Panc1 (cell line): ENCODE measurements around the gene RBM47. TPM values are rescaled to one million over a fixed set of nuclear protein-coding genes. Genes with fewer than 3 reads are reported as not detected.
"Not testable (repeated sequence)": the region's sequence is repeated elsewhere in the genome, so short reads cannot be mapped to it uniquely, and the experiment has no call there.

Experiments used
- ATAC-seq: fragments of 200-7000 bp; cut with Tn5 transposase; 2 replicates; pipeline ENCODE4 v1.9.1; 2020; ENCODE audit warnings: mild to moderate bottlenecking, moderate library complexity
- BruUV-seq: library from RNA; stranded (reverse); fragments of 400-500 nt; replicated peaks from 2 replicates; lab custom pipeline; 2021; lab: Mats Ljungman, UMichigan
- CTCF ChIA-PET: fragments of 300-600 bp; sonication (Branson Sonifier 250); formaldehyde crosslinking; loops from one replicate; lab custom pipeline; 2022; ENCODE audit warnings: antibody characterized with exemption; lab: Charles Lee
- POLR2A ChIA-PET: fragments of 300-600 bp; sonication (Branson Sonifier 250); formaldehyde crosslinking; loops from one replicate; lab custom pipeline; 2022; ENCODE audit warnings: antibody characterized with exemption; lab: Charles Lee
- DNase-seq: peaks from one replicate; pipeline ENCODE4 v3.0.0-alpha.2; 2010; ENCODE audit warnings: low read depth, low spot score
- H3K27ac ChIP-seq: 2 replicates; pipeline ENCODE4 v1.5.1; 2011; ENCODE audit warnings: mild to moderate bottlenecking, low read length, inconsistent platforms
- H3K27me3 ChIP-seq: fragments of 200-500 bp; sonication (Bioruptor generic); 2 replicates; pipeline ENCODE4 v1.6.0; 2014; ENCODE audit warnings: low read length, inconsistent platforms; ENCODE audit not compliant: control insufficient read depth, insufficient read depth
- H3K36me3 ChIP-seq: fragments of 200-500 bp; sonication (Bioruptor generic); 2 replicates; pipeline ENCODE4 v1.5.1; 2014; ENCODE audit warnings: inconsistent platforms, mild to moderate bottlenecking, low read length, moderate library complexity; ENCODE audit not compliant: control insufficient read depth, insufficient read depth
- H3K4me1 ChIP-seq: 2 replicates; pipeline ENCODE4 v1.5.1; 2011; ENCODE audit warnings: inconsistent platforms, mild to moderate bottlenecking, low read length, moderate library complexity; ENCODE audit not compliant: control insufficient read depth, insufficient read depth
- H3K4me3 ChIP-seq, 2 experiments: 2 replicates each; pipeline ENCODE4 v1.5.1; 2011 to 2012; ENCODE audit warnings: low read depth in 2 of 2, low read length in 2 of 2, mild to moderate bottlenecking in 2 of 2, inconsistent platforms in 1 of 2, moderate library complexity in 1 of 2
- H3K9me3 ChIP-seq: fragments of 200-500 bp; sonication (Bioruptor generic); 2 replicates; pipeline ENCODE4 v1.5.1; 2014; ENCODE audit warnings: low read depth, mild to moderate bottlenecking, inconsistent platforms, low read length, moderate library complexity; ENCODE audit not compliant: control insufficient read depth, insufficient read depth
- POLR2AphosphoS5 ChIP-seq: IDR thresholded peaks from 2 replicates; pipeline ENCODE4 v1.6.1; 2012; ENCODE audit warnings: mild to moderate bottlenecking, low read depth, low read length, moderate library complexity
- SIN3A ChIP-seq: IDR thresholded peaks from 2 replicates; pipeline ENCODE4 v1.6.1; 2012; ENCODE audit warnings: low read depth, mild to moderate bottlenecking, low read length, moderate library complexity, borderline replicate concordance; ENCODE audit not compliant: insufficient read depth
- TCF7L2 ChIP-seq: IDR thresholded peaks from 2 replicates; pipeline ENCODE4 v1.6.1; 2011; ENCODE audit warnings: mild to moderate bottlenecking, low read depth, low read length, inconsistent platforms
- in situ Hi-C: cut with HindIII; loops from 2 replicates; pipeline ENCODE4 v1.10.0; 2016; ENCODE audit warnings: low sequenced_read_pairs, low pct_unique_long_range_greater_than_20kb
- intact Hi-C: fragments of 100-400 bp; cut with micrococcal nuclease; formaldehyde crosslinking; loops from one replicate; pipeline ENCODE4 v1.10.0; 2022; ENCODE audit not compliant: unreplicated experiment
- total RNA-seq: library from RNA; stranded (reverse); gene quantifications from one replicate; pipeline ENCODE4 v1.2.1, GENCODE V29; 2021; ENCODE audit not compliant: unreplicated experiment
- TF ChIP-seq, protein P1 (sequence below), 2 experiments: IDR thresholded peaks; 2 replicates each; pipeline ENCODE4 v1.6.1; 2011 to 2012; ENCODE audit warnings: low read depth in 2 of 2, control low read depth in 1 of 2, low read length in 1 of 2, mild to moderate bottlenecking in 1 of 2, moderate library complexity in 1 of 2; ENCODE audit not compliant: insufficient read depth in 1 of 2
- TF ChIP-seq, protein P2 (sequence below): fragments of 450-650 bp; IDR thresholded peaks from 2 replicates; pipeline ENCODE4 v1.5.1; 2017; ENCODE audit warnings: mild to moderate bottlenecking

Gene RBM47
- total RNA-seq, 1 experiment from 2014 or later, result 2.0 TPM

- in situ Hi-C loops, result no loop called here
- Histone ChIP-seq H3K27me3 (no peaks in the 10 kb centered on the region), H3K4me3 (no peak overlapping the region), H3K4me1 (0 out of 2 replicates have a peak, but pooled peaks cover 3% of the 10 kb centered on the region), H3K27ac (no peak overlapping the region), H3K36me3 (no peaks in the 10 kb centered on the region), H3K9me3 (no peaks in the 10 kb centered on the region)
- ChIA-PET CTCF (no interaction called here), POLR2A (no interaction called here)
- ATAC-seq (no peak), DNase-seq (no peak)
- intact Hi-C loops, result no loop called here
- TF ChIP-seq POLR2AphosphoS5 (no peak), TCF7L2 (no peak), SIN3A (no peak)
- TF ChIP-seq, protein P1, sequence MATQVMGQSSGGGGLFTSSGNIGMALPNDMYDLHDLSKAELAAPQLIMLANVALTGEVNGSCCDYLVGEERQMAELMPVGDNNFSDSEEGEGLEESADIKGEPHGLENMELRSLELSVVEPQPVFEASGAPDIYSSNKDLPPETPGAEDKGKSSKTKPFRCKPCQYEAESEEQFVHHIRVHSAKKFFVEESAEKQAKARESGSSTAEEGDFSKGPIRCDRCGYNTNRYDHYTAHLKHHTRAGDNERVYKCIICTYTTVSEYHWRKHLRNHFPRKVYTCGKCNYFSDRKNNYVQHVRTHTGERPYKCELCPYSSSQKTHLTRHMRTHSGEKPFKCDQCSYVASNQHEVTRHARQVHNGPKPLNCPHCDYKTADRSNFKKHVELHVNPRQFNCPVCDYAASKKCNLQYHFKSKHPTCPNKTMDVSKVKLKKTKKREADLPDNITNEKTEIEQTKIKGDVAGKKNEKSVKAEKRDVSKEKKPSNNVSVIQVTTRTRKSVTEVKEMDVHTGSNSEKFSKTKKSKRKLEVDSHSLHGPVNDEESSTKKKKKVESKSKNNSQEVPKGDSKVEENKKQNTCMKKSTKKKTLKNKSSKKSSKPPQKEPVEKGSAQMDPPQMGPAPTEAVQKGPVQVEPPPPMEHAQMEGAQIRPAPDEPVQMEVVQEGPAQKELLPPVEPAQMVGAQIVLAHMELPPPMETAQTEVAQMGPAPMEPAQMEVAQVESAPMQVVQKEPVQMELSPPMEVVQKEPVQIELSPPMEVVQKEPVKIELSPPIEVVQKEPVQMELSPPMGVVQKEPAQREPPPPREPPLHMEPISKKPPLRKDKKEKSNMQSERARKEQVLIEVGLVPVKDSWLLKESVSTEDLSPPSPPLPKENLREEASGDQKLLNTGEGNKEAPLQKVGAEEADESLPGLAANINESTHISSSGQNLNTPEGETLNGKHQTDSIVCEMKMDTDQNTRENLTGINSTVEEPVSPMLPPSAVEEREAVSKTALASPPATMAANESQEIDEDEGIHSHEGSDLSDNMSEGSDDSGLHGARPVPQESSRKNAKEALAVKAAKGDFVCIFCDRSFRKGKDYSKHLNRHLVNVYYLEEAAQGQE (IDR thresholded peaks at IDR 0.05; ENCODE audit: insufficient read depth in 1 of 2, low read depth in 2 of 2, low read length in 1 of 2), result no peak
- TF ChIP-seq, protein P2, sequence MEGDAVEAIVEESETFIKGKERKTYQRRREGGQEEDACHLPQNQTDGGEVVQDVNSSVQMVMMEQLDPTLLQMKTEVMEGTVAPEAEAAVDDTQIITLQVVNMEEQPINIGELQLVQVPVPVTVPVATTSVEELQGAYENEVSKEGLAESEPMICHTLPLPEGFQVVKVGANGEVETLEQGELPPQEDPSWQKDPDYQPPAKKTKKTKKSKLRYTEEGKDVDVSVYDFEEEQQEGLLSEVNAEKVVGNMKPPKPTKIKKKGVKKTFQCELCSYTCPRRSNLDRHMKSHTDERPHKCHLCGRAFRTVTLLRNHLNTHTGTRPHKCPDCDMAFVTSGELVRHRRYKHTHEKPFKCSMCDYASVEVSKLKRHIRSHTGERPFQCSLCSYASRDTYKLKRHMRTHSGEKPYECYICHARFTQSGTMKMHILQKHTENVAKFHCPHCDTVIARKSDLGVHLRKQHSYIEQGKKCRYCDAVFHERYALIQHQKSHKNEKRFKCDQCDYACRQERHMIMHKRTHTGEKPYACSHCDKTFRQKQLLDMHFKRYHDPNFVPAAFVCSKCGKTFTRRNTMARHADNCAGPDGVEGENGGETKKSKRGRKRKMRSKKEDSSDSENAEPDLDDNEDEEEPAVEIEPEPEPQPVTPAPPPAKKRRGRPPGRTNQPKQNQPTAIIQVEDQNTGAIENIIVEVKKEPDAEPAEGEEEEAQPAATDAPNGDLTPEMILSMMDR, result no peak
- BruUV-seq, result no TSS peak
Measured at GRCh38 chr4:40437741-40438383, 191.8 kb downstream of the RBM47 start.

- intact Hi-C loops, result not testable (repeated sequence)
Measured at GRCh38 chr4:40435306-40435705, 194.4 kb downstream of the RBM47 start.

GRCh38 chr4:40434126-40434687 is 195.5 kb downstream of the RBM47 start:
- Histone ChIP-seq H3K4me1 (0 out of 2 replicates have a peak, but pooled peaks cover 3% of the 10 kb centered on the region), H3K9me3 (no peaks in the 10 kb centered on the region), H3K27ac (no peak overlapping the region), H3K36me3 (no peaks in the 10 kb centered on the region), H3K4me3 (no peak overlapping the region), H3K27me3 (no peaks in the 10 kb centered on the region)
- in situ Hi-C loops, result no loop called here
- CTCF ChIA-PET, result no interaction called here
- no peak for TF ChIP-seq POLR2AphosphoS5
- no peak for TF ChIP-seq SIN3A
- TF ChIP-seq, protein P2, result no peak
- TF ChIP-seq TCF7L2, result no peak
- TF ChIP-seq, protein P1 (IDR thresholded peaks at IDR 0.05; ENCODE audit: insufficient read depth in 1 of 2, low read depth in 2 of 2, low read length in 1 of 2), result no peak
- POLR2A ChIA-PET, result no interaction called here
- DNase-seq (no peak), ATAC-seq (no peak)
- no TSS peak for BruUV-seq
- intact Hi-C loops, result no loop called here

More at GRCh38 chr4:40435306-40435705, 194.4 kb downstream of the RBM47 start:
- CTCF ChIA-PET, result interaction anchor here (0.7 kb wide), 1 partner anchor 111 kb away, joined by 3 read pairs; no protein-coding TSS in a partner anchor
- H3K9me3 ChIP-seq, ATAC-seq, BruUV-seq, POLR2A ChIA-PET, H3K27me3 ChIP-seq, H3K4me1 ChIP-seq, H3K4me3 ChIP-seq, DNase-seq, in situ Hi-C loops, H3K36me3 ChIP-seq, H3K27ac ChIP-seq: not testable (repeated sequence)
